GM12891 (cell line): ENCODE results near the gene GOLGA8T.
"Not testable (repeated sequence)": the region's sequence is repeated elsewhere in the genome, so short reads cannot be mapped to it uniquely, and the experiment has no call there.

Experiments used
- PAX5 ChIP-seq: IDR thresholded peaks from 2 replicates; pipeline ENCODE4 v1.6.1; 2011; ENCODE audit warnings: low read length, moderate library complexity, mild to moderate bottlenecking; ENCODE audit not compliant: insufficient read depth, severe bottlenecking
- POLR2A ChIP-seq: IDR thresholded peaks from 2 replicates; pipeline ENCODE4 v1.6.1; 2011; ENCODE audit warnings: low read depth, low read length, control low read depth
- POLR2AphosphoS5 ChIP-seq: IDR thresholded peaks from 2 replicates; pipeline ENCODE4 v1.6.1; 2011; ENCODE audit warnings: low read depth, low read length, control low read depth
- POU2F2 ChIP-seq: IDR thresholded peaks from 2 replicates; pipeline ENCODE4 v1.6.1; 2011; ENCODE audit warnings: low read depth, mild to moderate bottlenecking, control low read depth, low read length, moderate library complexity
- TAF1 ChIP-seq: IDR thresholded peaks from 2 replicates; pipeline ENCODE4 v1.6.1; 2011; ENCODE audit warnings: low read depth, low read length, control low read depth

DNA sequence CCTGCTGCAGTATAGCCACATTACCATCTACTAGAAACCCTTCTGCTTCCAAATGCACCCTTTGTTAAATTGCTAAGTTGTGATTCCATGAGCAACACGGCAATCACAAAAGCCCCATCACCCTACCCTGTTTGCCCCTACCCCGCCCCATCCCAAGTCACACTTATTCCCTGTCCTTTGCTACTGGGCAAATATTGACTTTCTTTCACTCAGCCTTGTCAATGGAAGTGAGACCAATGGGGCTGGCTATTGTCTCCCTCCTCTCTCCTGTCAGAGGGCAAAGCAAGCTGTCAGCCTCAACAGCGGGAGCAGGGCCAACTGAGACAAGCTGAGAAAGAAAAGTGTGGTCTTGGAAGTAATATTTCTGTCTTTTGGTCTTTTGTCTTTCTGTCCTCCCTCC lies 52.6 kb downstream of the GOLGA8T start:
- not testable (repeated sequence) for TF ChIP-seq POLR2AphosphoS5, POLR2A, TAF1, POU2F2, PAX5
